Stimulated activated CD8-positive, alpha-beta memory T cell treated with anti-CD3 and anti-CD28 coated beads, Interleukin-2, amount 100 ng/mL, for 48 hours (primary cell): Measurements from ENCODE around the gene TPRG1.
A peak's percentile ranks its signal among the peaks of the same experiment; 100 is the strongest.

ENCODE experiments used
- DNase-seq, 2 donors: peaks; one replicate each; pipeline ENCODE4 v3.0.0-alpha.2; 2020; ENCODE audit warnings: low read depth in 2 of 2

Gene TPRG1

GRCh38 chr3:189278221-189278620 is 106.5 kb downstream of the TPRG1 start:
- DNase-seq: no peak

GRCh38 chr3:189282189-189282588 is 110.4 kb downstream of the TPRG1 start:
- DNase-seq: no peak

DNA sequence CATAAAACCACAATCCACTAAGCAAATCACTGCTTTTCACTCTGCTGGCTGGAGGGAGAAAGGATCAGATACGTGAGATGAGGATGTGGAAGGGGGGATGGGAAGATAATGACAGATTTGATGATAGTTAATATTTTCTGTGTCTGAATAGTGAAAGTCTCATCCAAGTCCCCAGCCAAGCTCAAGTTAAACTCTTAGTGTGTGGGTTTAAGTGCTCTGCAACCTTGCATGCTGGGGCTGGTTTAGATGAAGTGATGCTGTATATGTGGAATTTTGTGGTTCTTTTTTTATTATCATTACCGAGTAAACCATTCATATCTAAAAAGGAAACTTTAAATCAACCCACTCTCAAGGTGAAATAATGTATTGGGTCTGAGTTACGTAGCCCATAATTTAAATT is 111.0 kb downstream of the TPRG1 start:
- DNase-seq: no peak

DNA sequence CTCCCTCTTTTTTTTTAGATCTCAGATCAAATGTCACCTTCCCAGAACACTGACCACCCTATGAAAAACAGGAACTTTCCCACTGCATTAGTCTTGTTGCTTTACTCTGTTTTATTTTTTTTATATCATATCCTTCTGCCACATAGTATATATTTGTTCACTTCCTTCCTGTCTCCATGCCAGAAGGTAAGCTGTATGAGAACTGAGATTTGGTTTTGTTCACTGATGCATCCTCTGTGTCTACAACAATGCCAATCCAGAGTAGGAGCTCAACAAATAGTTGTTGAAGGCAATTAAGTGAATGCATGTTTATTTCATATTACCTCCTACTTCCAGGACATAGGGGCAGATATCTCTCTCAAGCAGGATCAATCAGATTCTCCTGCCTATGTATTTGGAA is 114.4 kb downstream of the TPRG1 start:
- no peak for DNase-seq

DNA sequence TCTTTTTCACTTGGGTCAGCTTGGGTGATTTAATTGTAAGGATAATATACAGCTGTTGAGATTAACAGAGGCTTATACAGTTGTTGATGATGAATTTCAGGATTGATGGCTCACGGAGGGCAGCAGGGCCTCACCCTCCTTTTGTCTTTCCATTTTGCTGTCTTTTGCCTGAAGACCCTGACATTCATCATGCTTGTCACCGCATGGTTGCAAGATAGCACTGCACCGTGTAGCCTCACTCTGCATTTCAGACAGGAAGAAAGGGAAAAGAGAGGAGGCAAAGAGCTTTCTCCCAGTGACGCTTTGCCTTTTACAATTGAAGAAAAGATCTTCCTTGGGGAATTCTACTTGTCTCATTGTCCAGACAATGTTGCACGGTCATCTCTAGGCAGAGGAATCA is 115.1 kb downstream of the TPRG1 start:
- no peak for DNase-seq

GRCh38 chr3:189288348-189289235 is 116.8 kb downstream of the TPRG1 start:
- no peak for DNase-seq

DNA sequence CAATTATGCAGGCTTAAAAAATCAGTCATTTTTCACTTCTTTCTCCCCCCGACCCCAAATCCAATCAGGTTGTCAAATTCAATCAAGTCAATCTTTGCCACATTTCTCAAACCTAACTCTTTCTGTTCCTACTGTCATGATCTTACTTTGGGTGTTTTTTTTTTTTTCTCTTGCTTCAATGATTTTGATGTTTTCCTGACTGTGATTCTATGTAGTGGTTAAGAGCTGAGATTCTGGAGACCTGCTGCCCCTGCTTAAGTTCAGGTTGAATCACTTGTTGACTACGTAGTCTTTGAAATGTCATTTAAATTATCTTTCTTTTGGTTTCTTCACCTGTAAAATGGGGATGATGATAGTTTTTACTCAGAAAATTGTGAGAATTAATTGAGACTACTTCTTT is 117.5 kb downstream of the TPRG1 start:
- DNase-seq: no peak

DNA sequence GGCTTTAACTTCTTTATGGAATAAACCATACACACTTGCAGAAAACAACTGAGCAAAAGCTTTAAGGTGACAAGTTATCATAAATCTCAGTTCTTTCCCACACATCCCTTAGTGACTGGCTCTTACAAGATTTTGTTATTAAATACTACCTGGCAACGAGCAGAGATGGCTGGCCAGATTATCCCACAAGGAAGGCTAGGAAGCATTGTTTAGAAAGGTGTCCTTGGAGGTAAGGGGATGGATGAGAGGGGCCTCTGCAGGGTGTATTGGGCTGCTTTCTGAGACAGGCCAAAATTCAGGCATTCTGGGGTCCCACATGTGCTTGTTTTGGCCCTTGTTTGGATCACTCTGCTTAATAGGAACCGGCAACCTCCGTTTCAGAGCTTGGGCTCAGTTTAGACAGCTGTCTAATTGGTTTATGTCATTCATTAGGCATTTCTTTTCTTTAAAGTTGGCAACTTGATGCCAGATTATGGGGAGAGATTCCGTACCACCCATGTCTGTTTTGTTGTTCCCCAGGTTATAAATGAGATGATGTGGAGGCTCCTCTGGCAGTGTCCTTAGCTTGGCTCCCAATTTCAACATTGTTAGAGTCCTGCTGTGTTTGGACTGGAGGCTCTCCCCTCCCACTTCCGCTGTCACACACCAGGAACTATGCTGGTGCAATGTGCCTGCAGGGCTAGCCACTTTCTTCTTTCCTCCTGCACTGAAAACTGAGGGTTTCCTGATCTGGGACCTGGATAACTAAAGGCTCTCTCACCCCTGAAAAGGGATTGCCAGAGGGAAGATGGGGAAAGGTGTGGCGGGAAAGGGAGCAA is 121.1 kb downstream of the TPRG1 start:
- DNase-seq: no peak

DNA sequence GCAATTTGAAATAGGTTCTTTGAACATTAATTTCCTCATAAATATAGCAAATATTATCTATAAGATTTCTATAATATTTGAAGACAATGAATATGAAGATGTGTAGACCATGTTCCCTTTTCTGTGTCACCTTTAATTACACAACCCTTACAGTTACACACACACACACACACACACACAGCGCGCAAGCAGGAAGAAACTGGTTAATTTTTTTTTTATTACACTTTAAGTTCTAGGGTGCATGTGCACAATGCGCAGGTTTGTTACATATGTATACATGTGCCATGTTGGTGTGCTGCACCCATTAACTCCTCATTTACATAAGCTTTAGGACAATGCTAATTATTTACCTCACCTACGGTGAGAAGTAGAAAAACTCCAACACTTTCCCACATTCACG is 122.9 kb downstream of the TPRG1 start:
- no peak for DNase-seq

DNA sequence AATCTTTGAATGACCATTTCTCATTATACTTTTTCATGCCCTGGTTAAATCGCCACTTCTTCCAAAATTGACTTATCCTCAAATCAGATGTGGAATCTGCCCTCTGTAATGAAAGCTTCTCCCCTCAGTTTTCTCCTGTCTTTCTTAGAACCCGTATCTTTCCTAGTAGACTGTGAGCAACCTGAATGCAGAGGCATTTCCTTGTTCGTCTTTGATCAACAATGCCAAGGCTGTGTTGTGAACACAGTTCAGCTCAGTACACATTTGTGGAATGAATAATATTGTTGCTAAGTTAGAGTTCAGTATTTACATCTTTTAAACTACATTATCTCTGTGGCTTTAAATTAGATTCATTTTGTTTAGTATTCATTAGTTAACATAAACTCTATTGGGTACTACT is 123.3 kb downstream of the TPRG1 start:
- no peak for DNase-seq

- DNase-seq: no peak
Measured at GRCh38 chr3:189297932-189298331, 126.2 kb downstream of the TPRG1 start.

DNA sequence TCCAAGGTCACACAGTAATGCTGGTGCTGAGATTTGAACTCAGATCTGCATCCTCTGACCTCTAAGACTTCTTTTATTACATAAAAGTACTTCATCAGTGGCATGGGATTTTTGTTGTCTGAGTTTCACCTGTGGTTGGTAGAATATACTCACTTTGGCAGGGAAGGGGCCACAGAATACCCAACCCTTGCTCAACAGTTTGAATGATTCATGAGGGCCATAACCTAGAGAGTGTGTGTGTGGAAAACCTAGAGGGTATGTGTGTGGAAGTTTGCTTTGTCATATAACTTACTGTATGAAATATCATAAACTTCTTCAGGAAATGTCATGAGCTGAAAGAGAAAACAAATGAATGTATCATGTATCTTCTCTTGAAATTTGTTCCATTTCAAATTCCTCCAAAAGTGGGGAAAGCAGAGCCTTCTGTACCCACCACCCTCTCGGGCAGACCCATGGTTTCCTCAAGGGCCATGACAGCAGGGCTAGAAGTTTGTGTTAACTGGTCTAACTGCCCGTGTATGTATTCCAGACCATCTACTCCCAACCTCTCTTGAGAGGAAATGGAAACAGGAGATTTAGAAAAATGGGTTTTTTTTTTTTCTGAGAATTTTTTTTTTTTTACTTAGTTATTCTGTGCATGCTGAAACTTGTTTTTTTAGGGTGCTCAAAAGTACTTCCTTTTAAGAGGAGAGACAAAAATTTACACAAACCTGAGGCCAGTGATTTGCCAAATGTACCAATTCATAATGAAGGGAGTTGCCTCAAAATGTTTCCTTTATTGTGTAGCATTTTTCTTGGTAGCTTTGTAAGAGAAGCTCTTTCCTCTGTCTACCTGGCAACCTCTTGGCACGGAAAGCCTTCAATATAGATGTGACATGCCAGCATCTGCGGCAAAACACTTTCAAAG is 127.0 kb downstream of the TPRG1 start:
- no peak for DNase-seq

DNA sequence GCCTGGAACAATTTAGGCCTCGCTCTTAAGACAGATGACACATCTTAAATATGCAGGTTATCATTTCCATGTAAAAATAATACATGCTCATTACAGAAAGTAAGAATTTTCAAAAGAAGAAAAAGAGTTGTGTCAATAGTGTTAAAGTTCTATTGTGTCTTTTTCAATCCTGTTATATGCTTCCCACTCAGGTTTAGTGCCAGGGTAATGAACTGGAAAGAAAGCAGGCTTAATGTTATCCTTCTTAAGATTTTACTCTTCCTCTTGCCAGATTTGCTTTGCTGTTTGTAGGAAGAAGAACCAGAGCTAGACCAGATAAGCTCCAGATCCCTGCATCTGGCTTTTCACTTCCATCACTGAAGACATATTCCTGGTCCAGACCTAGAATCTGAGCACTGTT is 128.6 kb downstream of the TPRG1 start:
- no peak for DNase-seq

DNA sequence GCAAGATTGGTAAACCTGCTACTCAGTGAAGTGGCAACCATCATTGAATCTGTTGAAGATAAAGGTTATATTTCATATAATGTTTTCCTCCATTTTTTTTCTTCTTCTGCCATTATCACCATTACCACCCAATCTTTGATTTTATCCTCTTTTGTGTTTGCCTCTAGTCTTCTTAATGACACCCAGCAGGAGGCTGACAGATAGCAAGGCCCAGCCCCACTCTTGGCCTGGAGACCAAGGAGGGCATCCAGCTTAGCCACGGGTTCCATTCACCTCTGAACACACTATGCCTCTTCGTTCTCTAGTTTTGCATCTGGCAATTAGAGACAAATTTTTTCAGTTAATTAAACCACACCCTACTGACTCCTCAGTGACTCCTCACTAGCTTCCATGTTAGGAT is 129.7 kb downstream of the TPRG1 start:
- DNase-seq: no peak

- no peak for DNase-seq
Measured at GRCh38 chr3:189303584-189303983, 131.8 kb downstream of the TPRG1 start.

DNA sequence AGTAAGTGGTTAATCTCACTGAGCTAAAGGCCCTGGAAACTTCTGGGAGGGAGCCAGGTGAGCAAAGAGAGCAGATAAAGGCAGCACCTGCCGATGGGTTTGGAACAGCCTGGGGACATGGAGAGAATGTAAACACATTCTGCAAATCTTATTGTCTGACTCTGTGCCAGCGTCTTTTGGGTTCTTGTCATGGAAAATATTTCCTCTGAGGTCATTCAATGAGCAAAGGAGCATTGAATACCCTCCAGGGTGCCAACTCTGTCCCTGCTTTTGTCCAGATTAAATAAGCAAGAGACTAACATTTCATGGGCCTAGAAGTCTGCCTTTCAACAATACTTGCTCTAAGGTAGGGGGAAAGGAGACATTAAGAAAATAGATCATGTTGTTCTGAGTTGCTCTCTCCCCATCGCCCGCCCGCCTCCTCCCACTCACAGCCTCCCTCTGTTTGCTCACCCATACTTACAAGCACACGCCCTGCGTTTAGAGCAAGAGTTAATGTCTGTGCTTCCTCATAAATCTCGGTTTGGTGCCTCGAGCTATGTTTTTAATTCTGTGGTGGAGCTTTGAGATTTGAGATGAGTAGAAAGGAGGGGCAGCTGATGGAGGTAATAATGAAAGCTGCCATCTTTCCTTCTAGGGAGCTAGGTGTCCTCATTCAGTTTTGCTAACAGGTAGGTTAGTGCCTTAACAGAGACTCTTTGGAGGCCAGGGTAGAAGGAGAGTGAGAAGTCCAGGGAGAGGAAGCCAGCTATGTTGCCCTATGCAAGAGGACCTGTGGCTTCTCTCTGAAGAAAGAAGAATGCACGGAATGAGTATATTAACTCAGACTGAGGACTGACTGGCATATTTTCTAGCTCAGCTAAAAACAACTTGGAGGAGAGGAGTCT is 132.9 kb downstream of the TPRG1 start:
- peak in 1 of 2 donors; percentile 11 for DNase-seq

- no peak for DNase-seq
Measured at GRCh38 chr3:189305412-189305811, 133.6 kb downstream of the TPRG1 start.

- no peak for DNase-seq
Measured at GRCh38 chr3:189307963-189308362, 136.2 kb downstream of the TPRG1 start.

- DNase-seq: no peak
Measured at GRCh38 chr3:189308608-189309007, 136.8 kb downstream of the TPRG1 start.

DNA sequence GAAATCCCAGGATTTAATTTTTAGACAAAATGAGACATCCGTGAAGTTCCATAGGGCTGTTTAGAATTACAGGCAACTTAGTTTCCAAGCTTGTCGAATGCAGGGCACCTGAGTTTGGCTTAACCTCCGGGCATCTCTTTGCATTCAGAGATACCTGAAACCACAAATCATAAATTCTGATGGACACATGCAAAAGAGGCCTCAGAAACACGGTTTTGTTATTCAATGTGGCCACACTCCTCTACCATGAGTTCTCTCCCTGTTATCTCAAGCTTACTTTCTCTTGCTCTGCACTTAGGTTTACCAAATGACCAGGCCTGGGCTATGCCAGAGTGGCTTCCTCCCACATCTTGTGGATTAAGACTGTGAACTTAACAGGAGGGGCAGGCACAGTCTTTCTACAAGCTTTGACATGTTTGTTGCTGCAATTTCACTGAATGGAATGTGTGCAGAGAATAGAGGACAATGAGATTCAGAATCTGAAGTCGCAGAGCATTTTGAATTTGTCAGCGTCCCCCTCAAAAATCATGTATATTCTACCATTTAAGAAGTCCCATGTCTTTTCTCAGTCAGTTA is 137.7 kb downstream of the TPRG1 start:
- no peak for DNase-seq

DNA sequence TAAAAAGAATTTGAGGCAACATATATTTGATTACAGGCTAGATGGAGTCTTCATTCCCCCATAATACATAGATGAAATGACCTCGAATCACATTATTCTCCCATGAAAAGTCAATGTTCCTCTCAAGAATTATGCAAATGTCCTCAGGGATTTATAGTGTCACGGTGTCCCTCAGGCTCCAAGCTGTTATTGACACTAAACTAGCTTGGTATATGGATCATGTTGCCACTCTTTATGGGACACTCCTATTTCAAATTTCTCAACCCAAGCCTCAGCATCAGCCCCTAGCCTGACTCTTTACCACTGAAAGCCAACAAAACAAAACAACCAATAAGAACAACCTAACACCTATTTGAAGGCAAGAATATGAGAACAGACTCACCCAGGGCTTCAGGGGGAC is 139.8 kb downstream of the TPRG1 start:
- no peak for DNase-seq
